NCI-H2227 treated with DMSO at 0.1 percent for 48 hours (cell line): ENCODE data around the gene NR5A1.

Source experiments
- DNase-seq: peaks from one replicate; lab custom pipeline; 2025; lab: John Stamatoyannopoulos, UW

NR5A1 gene

GRCh38 chr9:124498499-124499146 is 8.6 kb downstream of the NR5A1 start:
- no peak for DNase-seq

- no peak for DNase-seq
These were observed 9.2 kb downstream of the NR5A1 start for GRCh38 chr9:124498040-124498439.

- no peak for DNase-seq
These were observed 9.8 kb downstream of the NR5A1 start for GRCh38 chr9:124497441-124497840.

GRCh38 chr9:124496463-124496862 is 10.7 kb downstream of the NR5A1 start:
- DNase-seq, result no peak

- no peak for DNase-seq
These were observed 11.1 kb downstream of the NR5A1 start for GRCh38 chr9:124496075-124496449.

GRCh38 chr9:124495126-124496074 is 11.8 kb downstream of the NR5A1 start:
- no peak for DNase-seq

- no peak for DNase-seq
These were observed 13.3 kb downstream of the NR5A1 start for GRCh38 chr9:124493794-124494479.

GRCh38 chr9:124493218-124493617 is 14.0 kb downstream of the NR5A1 start:
- no peak for DNase-seq

GRCh38 chr9:124492818-124493217 is 14.4 kb downstream of the NR5A1 start:
- no peak for DNase-seq

- no peak for DNase-seq
These were observed 15.9 kb downstream of the NR5A1 start for GRCh38 chr9:124491049-124491975.

- no peak for DNase-seq
These were observed 17.2 kb downstream of the NR5A1 start for GRCh38 chr9:124490004-124490403.

GRCh38 chr9:124489222-124489621 is 18.0 kb downstream of the NR5A1 start:
- no peak for DNase-seq

GRCh38 chr9:124488641-124489210 is 18.5 kb downstream of the NR5A1 start:
- DNase-seq, result no peak

GRCh38 chr9:124487260-124488182 is 19.7 kb downstream of the NR5A1 start:
- DNase-seq, result no peak

GRCh38 chr9:124486778-124487259 is 20.4 kb downstream of the NR5A1 start:
- DNase-seq, result no peak

- no peak for DNase-seq
These were observed 21.3 kb downstream of the NR5A1 start for GRCh38 chr9:124485936-124486335.

- no peak for DNase-seq
These were observed 22.0 kb downstream of the NR5A1 start for GRCh38 chr9:124485201-124485600.

- no peak for DNase-seq
These were observed 23.7 kb downstream of the NR5A1 start for GRCh38 chr9:124483481-124483880.

GRCh38 chr9:124482431-124483031 is 24.7 kb downstream of the NR5A1 start:
- DNase-seq, result no peak

- DNase-seq, result no peak
These were observed 26.1 kb downstream of the NR5A1 start for GRCh38 chr9:124481115-124481514.
